GM19468 (cell line): ENCODE results near the gene TTLL8.
"Not testable (repeated sequence)": the region's sequence is repeated elsewhere in the genome, so short reads cannot be mapped to it uniquely, and the experiment has no call there.

ENCODE experiments used
- ATAC-seq: cut with Tn5 transposase; IDR thresholded peaks from one replicate; pipeline ENCODE4 v1.9.1; 2021; ENCODE audit warnings: mild to moderate bottlenecking, moderate library complexity, moderate number of reproducible peaks; ENCODE audit not compliant: unreplicated experiment; ENCODE audit errors: extremely low read depth

Gene TTLL8

GRCh38 chr22:49993649-49994360, 64.3 kb downstream of the TTLL8 start:
- ATAC-seq: no peak

GRCh38 chr22:49992921-49993648, 65.0 kb downstream of the TTLL8 start:
- ATAC-seq: no peak

DNA sequence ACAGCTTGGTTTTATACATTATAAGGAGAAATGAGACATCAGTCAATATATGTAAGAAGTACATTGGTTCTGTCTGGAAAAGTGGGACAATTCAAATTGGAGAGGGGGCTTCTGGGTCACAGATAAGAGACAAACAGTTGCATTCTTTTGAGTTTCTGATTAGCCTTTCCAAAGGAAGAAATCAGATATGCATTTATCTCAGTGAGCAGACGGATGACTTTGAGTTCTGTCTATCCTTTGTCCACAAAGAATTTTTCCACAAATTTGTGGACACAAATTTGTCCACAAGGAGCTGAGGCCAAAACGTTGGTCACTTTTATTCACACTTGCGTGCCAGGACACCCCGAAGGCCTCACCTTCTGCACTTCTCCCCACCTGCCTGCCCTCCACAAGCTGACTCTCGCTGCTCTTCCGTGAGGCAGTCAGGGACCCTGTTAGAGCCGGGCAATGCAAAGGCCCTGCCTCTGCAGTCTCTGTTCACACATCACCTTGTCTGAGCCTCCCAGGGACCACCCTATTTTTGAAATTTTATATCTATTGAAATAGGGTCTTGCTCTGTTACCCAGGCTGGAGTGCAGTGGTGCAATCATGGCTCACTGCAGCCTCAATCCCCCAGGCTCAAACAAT, 66.1 kb downstream of the TTLL8 start:
- ATAC-seq: no peak

DNA sequence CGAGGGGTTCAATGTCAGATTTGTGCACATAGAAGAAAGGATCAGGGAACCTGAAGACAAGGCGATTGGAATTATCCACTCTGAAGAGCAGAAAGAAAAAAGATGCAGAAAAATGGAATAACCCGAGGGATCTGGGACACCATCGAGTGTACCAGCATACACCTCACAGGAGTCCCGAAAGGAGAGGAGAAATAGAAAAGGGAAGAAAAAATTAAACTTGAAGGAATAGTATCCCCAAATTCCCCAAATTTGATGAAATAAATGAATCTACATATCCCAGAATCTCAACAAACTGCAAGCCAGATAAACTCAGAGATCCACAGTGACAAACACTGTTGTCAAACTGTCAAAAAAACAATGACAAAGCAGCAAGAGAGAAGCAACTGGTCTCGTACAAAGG, 66.9 kb downstream of the TTLL8 start:
- no peak for ATAC-seq

- not testable (repeated sequence) for ATAC-seq
These were observed 68.3 kb downstream of the TTLL8 start for GRCh38 chr22:49989826-49990225.

DNA sequence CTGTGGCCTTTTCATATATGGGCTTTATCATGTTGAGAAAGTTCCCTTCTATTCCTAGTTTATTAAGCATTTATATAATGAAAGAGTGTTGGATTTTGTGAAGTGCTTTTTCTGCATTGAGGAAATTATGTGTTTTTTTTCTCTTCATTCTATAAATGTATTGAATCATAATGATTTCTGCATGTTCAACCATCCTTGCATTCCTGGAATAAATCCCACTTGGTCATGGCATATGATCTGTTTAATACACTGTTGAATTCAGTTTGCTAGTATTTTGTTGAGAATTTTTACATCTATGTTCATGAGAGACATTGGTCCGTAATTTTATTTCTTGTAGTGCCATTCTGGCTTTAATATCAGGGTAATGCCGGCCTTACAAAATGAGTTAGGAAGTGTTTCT, 71.8 kb downstream of the TTLL8 start:
- ATAC-seq: no peak

DNA sequence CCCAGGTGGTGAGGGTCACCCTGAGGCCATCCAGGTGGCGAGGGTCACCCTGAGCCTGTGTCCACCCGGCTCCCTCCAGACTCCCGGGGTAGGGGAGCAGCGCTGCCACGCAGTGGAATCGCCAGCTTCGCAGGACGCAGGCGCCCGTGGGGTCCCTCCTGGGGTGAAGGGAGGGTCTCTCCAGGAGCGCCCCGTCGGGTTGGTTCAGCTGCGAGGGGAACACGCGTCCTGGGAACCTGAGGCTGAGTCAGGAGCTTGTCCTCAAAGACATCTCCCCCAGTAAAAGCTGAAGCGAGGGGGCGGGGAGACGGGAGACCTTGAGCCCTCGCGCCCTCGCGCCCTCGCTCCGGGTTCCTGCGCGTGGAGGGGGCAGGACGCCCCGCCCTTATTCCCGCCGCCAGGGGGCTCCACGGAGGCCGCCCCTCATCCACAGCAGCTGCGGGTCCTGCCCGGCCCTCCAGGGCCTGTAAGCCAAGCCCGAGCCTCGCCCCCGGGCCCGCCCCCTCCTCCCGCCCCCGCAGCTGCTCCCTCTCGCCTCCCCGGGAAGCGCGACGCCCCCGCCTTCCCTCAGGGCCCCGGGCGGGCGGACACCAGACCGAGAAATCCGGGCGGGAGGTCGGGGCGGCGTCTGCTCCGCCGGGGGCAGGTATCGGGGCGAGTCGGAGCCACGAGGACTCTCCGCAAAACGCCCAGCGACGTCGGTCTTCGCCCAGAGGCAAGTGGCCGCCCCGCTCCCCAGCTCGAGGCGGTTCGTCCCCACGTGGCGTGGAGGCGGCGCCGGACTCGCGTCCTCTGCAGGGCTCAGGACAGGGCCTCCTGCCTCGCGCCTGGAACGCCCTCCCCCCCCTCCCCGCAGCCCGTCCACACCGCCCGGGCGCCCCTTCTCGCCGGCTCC, 74.7 kb downstream of the TTLL8 start:
- no peak for ATAC-seq

GRCh38 chr22:49981799-49982198, 76.3 kb downstream of the TTLL8 start:
- ATAC-seq: not testable (repeated sequence)

DNA sequence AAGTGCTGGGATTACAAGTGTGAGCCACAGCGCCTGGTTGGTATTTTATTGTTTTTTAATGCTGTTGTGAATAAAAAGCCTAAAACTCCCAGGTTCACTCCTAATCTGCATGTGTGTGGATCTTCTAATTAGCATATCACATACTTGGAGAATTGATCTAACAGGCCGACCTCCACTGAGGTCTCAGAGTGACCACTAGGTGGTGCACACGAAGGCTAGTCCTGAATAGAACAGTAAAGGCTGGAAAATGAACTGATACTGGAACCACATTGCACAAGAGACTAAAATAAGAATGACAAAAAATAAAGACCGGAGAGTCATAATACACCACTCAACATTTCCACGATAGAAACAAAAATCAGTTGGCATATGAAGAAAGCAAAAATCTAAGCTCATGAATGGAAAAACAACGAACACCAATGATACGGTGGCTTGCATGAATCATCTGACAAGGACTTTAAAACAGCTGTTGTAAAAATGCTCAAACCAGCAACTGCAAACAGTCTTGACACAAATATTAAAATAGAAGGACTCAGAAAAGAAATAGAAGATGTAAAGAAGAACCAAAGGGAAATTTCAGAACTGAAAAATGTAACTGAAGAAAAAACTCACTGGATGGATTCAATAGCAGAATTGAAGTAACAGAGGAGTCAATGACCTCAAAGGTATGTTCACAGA, 78.4 kb downstream of the TTLL8 start:
- no peak for ATAC-seq

GRCh38 chr22:49977578-49977977, 80.5 kb downstream of the TTLL8 start:
- no peak for ATAC-seq

- ATAC-seq: no peak
These were observed 81.5 kb downstream of the TTLL8 start for GRCh38 chr22:49976439-49977175.

DNA sequence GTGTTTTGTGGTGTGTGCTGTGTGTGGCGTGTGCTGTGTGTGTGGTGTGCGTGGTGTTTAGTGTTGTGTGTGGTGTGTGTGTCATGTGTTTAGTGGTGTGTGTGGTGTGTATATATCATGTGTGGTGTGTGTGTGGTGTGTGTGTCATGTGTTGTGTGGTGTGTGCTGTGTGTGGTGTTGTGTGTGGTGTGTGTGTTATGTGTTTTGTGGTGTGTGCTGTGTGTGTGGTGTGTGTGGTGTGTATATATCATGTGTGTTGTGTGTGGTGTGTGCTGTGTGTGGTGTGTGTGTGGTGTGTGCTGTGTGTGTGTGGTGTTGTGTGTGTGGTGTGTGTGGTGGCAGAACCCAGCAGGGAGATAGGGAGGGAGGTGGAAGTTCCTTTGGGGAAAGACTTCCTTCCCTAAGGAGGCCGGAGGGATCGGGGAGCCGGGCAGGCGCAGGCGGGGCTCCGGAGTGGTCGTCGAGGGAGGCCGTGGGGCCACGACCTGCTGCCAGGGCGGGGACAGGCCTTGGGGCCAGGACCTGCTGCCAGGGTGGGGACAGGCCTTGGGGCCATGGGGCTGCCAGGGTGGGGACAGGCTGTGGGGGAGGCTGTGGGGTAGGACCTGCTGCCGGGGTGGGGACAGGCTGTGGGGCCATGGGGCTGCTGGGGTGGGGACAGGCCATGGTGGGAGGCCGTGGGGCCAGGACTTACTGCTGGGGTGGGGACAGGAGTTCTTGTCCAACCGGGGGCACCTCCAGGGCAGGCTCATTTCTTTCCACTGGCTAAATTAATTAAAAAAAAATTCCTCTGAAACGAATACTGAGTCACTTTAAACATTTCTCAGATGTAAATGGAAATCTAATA, 82.3 kb downstream of the TTLL8 start:
- ATAC-seq: no peak

- ATAC-seq: no peak
These were observed 84.8 kb downstream of the TTLL8 start for GRCh38 chr22:49973018-49973961.

DNA sequence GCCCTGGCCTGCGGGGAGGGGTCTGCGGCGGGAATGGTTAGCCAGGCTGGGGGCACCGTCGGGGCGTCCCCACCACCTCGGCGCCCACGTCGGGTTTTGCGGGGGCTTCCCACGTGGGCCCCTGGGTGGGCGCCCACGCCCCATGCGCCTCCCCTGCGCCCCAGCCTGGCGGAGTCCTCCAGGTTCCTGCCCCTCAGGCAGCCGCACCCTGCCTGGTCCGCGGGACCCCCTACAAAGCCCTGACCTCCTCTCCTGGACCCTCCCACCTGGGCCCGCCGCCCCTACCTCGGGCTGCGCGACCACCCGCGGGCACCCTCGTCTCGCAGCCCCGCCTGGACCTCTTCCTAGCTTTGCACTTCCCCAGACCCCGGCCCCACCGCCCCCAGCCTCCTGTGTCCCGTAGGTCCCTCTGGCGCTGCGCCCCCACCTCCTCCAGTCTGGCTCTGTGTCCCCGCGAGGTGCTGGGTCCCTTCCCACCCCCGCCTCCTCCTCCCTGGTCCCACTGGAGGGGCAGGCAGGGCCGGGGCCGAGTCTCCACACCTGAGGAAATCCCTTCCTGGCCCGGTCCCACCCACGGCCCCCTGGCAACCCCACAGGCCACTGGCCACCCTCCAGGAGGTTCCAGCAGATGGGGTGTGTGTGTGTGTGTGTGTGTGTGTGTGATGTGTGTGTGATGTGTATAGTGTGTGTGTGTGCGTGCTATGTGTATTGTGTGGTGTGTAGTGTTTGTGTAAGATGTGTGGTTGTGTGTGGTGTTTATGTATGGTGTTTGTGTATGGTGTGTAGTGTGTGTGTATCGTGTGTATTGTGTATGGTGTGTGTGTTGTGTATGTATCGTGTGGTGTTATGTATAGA, 85.7 kb downstream of the TTLL8 start:
- ATAC-seq: no peak

DNA sequence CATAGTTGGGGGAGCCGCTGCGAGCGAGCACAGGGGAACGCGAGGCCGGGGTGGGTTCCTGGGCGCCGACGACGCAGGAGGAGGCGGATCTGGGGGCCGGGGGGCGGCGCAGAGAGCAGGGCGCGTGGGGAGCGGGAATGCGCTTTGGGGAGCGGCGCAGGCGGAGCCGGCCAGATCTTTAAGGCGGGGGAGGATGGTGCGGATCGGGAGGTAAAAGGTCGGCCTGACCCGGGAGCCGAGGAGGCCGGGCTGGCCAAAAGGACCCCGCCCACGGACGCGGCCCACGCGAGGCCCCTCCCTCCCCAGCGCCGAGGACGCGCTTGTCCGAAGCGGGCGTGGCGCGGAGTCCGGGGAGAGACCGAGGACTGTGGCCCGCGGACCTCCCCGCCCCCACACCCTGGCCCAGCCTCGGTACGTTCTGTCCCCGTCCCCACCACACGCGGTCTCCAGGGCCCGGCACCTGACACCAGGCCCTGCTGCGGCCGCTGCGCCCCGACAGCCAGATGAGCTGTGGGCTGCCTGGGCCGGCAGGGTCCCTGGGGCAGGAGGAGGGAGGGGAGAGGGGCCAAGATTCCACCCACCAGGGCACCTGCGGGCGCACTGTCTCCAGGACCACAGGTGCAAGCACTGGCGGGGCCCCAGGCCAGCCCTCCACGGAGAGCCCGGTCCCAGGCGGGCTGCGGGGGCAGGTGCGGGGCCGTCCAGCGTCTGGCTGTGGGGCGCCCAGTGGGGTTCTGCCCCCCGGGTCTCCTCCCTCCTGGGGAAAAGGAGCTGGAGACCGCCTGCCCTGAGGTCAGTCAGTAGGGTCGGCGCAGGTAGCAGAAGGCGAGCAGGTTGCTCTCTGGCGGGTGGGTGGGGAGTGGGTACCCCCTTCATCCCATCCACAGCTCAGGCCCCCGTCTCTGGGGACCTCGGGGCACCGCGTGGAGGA, 86.6 kb downstream of the TTLL8 start:
- ATAC-seq: no peak
